Measurements from ENCODE around the gene UQCR11.

Gene UQCR11

GRCh38 chr19:1619703-1620102, 14.4 kb upstream of the UQCR11 start:
- no peak for DNase-seq
- in situ Hi-C loops (cut with MboI; ENCODE audit: low pct_unique_long_range_greater_than_20kb, low sequenced_read_pairs): no loop called here

GRCh38 chr19:1619094-1619439, 13.8 kb upstream of the UQCR11 start:
- in situ Hi-C loops (cut with MboI; ENCODE audit: low pct_unique_long_range_greater_than_20kb, low sequenced_read_pairs): no loop called here
- DNase-seq: no peak

- peak; percentile 28 for DNase-seq
- in situ Hi-C loops (cut with MboI; ENCODE audit: low pct_unique_long_range_greater_than_20kb, low sequenced_read_pairs): no loop called here
Measured at GRCh38 chr19:1618157-1619093, 13.2 kb upstream of the UQCR11 start.

GRCh38 chr19:1616875-1617274, 11.6 kb upstream of the UQCR11 start:
- in situ Hi-C loops (cut with MboI; ENCODE audit: low pct_unique_long_range_greater_than_20kb, low sequenced_read_pairs): no loop called here
- DNase-seq: no peak

- no peak for DNase-seq
- in situ Hi-C loops (cut with MboI; ENCODE audit: low pct_unique_long_range_greater_than_20kb, low sequenced_read_pairs): no loop called here
Measured at GRCh38 chr19:1616396-1616795, 11.1 kb upstream of the UQCR11 start.

- no peak for DNase-seq
- in situ Hi-C loops (cut with MboI; ENCODE audit: low pct_unique_long_range_greater_than_20kb, low sequenced_read_pairs): no loop called here
Measured at GRCh38 chr19:1615156-1615765, 10.0 kb upstream of the UQCR11 start.

GRCh38 chr19:1613808-1614570, 8.7 kb upstream of the UQCR11 start:
- no peak for DNase-seq
- in situ Hi-C loops (cut with MboI; ENCODE audit: low pct_unique_long_range_greater_than_20kb, low sequenced_read_pairs): no loop called here

GRCh38 chr19:1613146-1613545, 7.9 kb upstream of the UQCR11 start:
- in situ Hi-C loops (cut with MboI; ENCODE audit: low pct_unique_long_range_greater_than_20kb, low sequenced_read_pairs): no loop called here
- no peak for DNase-seq

GRCh38 chr19:1612114-1613086, 7.1 kb upstream of the UQCR11 start:
- no peak for DNase-seq
- in situ Hi-C loops (cut with MboI; ENCODE audit: low pct_unique_long_range_greater_than_20kb, low sequenced_read_pairs): no loop called here

GRCh38 chr19:1611353-1611752, 6.1 kb upstream of the UQCR11 start:
- in situ Hi-C loops (cut with MboI; ENCODE audit: low pct_unique_long_range_greater_than_20kb, low sequenced_read_pairs): no loop called here
- no peak for DNase-seq

- in situ Hi-C loops (cut with MboI; ENCODE audit: low pct_unique_long_range_greater_than_20kb, low sequenced_read_pairs): no loop called here
Measured at GRCh38 chr19:1610579-1610978, 5.3 kb upstream of the UQCR11 start.

GRCh38 chr19:1609680-1610474, 4.6 kb upstream of the UQCR11 start:
- in situ Hi-C loops (cut with MboI; ENCODE audit: low pct_unique_long_range_greater_than_20kb, low sequenced_read_pairs): no loop called here
- DNase-seq: no peak

More at GRCh38 chr19:1610579-1610978, 5.3 kb upstream of the UQCR11 start:
- no peak for DNase-seq

- in situ Hi-C loops (cut with MboI; ENCODE audit: low pct_unique_long_range_greater_than_20kb, low sequenced_read_pairs): no loop called here
- no peak for DNase-seq
Measured at GRCh38 chr19:1609103-1609396, 3.8 kb upstream of the UQCR11 start.

- DNase-seq: no peak
- in situ Hi-C loops (cut with MboI; ENCODE audit: low pct_unique_long_range_greater_than_20kb, low sequenced_read_pairs): no loop called here
Measured at GRCh38 chr19:1608359-1609102, 3.3 kb upstream of the UQCR11 start.

GRCh38 chr19:1606138-1606651, 933 bp upstream of the UQCR11 start:
- DNase-seq: no peak
- in situ Hi-C loops (cut with MboI; ENCODE audit: low pct_unique_long_range_greater_than_20kb, low sequenced_read_pairs): no loop called here

GRCh38 chr19:1602091-1602707, 3.1 kb downstream of the UQCR11 start:
- in situ Hi-C loops (cut with MboI; ENCODE audit: low pct_unique_long_range_greater_than_20kb, low sequenced_read_pairs): no loop called here
- DNase-seq: no peak

- no peak for DNase-seq
- in situ Hi-C loops (cut with MboI; ENCODE audit: low pct_unique_long_range_greater_than_20kb, low sequenced_read_pairs): no loop called here
Measured at GRCh38 chr19:1601613-1602064, 3.6 kb downstream of the UQCR11 start.
